Measurements from ENCODE around the gene SVIL.
"Not testable (repeated sequence)": the region's sequence is repeated elsewhere in the genome, so short reads cannot be mapped to it uniquely, and the experiment has no call there.

SVIL gene

GRCh38 chr10:29621161-29621560 is 13.6 kb downstream of the SVIL start:
- no peaks in the 10 kb centered on the region for H3K36me3 ChIP-seq (ENCODE audit: insufficient read depth, low read length)
- TF ChIP-seq FOXP2 (optimal IDR thresholded peaks at IDR 0.05; ENCODE audit: control extremely low read depth, extremely low read length, insufficient read depth) (no peak), EZH2 (IDR thresholded peaks at IDR 0.05) (no peak), POLR2AphosphoS5 (IDR thresholded peaks at IDR 0.05; ENCODE audit: borderline replicate concordance, low read depth, low read length) (no peak)
- DNase-seq (ENCODE audit: low read depth, low spot score), result peak; percentile 75
- 0 out of 2 replicates have a peak overlapping the region, but pooled peaks have one; percentile 61 for H3K27ac ChIP-seq
- H3K9me3 ChIP-seq (ENCODE audit: low read depth, low read length), result no peaks in the 10 kb centered on the region
- no peak overlapping the region for H3K9ac ChIP-seq (ENCODE audit: insufficient read length)
- H3K4me3 ChIP-seq, result no peak overlapping the region

GRCh38 chr10:29620112-29620690 is 14.6 kb downstream of the SVIL start:
- H3K4me3 ChIP-seq, result no peak overlapping the region
- no peak for TF ChIP-seq EZH2 (IDR thresholded peaks at IDR 0.05)
- TF ChIP-seq FOXP2 (optimal IDR thresholded peaks at IDR 0.05; ENCODE audit: control extremely low read depth, extremely low read length, insufficient read depth), result no peak
- no peak for TF ChIP-seq POLR2AphosphoS5 (IDR thresholded peaks at IDR 0.05; ENCODE audit: borderline replicate concordance, low read depth, low read length)
- H3K9ac ChIP-seq (ENCODE audit: insufficient read length), result no peak overlapping the region
- no peak for DNase-seq (ENCODE audit: low read depth, low spot score)
- no peaks in the 10 kb centered on the region for H3K9me3 ChIP-seq (ENCODE audit: low read depth, low read length)
- peak overlapping the region; percentile 19; the same call in 1 of the 2 replicates for H3K27ac ChIP-seq
- no peaks in the 10 kb centered on the region for H3K36me3 ChIP-seq (ENCODE audit: insufficient read depth, low read length)

- Histone ChIP-seq H3K4me3 (no peak overlapping the region), H3K36me3 (ENCODE audit: insufficient read depth, low read length) (no peaks in the 10 kb centered on the region), H3K9ac (ENCODE audit: insufficient read length) (no peak overlapping the region), H3K9me3 (ENCODE audit: low read depth, low read length) (no peaks in the 10 kb centered on the region), H3K27ac (no peak overlapping the region)
- TF ChIP-seq EZH2 (IDR thresholded peaks at IDR 0.05) (no peak), FOXP2 (optimal IDR thresholded peaks at IDR 0.05; ENCODE audit: control extremely low read depth, extremely low read length, insufficient read depth) (no peak), POLR2AphosphoS5 (IDR thresholded peaks at IDR 0.05; ENCODE audit: borderline replicate concordance, low read depth, low read length) (no peak)
- DNase-seq (ENCODE audit: low read depth, low spot score), result no peak
Observed at GRCh38 chr10:29619241-29619669, 15.5 kb downstream of the SVIL start.

GRCh38 chr10:29618341-29619171 is 16.2 kb downstream of the SVIL start:
- H3K9ac ChIP-seq (ENCODE audit: insufficient read length), result no peak overlapping the region
- no peak overlapping the region for H3K27ac ChIP-seq
- no peak for DNase-seq (ENCODE audit: low read depth, low spot score)
- no peaks in the 10 kb centered on the region for H3K9me3 ChIP-seq (ENCODE audit: low read depth, low read length)
- no peak overlapping the region for H3K4me3 ChIP-seq
- TF ChIP-seq FOXP2 (optimal IDR thresholded peaks at IDR 0.05; ENCODE audit: control extremely low read depth, extremely low read length, insufficient read depth) (no peak), POLR2AphosphoS5 (IDR thresholded peaks at IDR 0.05; ENCODE audit: borderline replicate concordance, low read depth, low read length) (no peak), EZH2 (IDR thresholded peaks at IDR 0.05) (no peak)
- H3K36me3 ChIP-seq (ENCODE audit: insufficient read depth, low read length), result no peaks in the 10 kb centered on the region

GRCh38 chr10:29617880-29618340 is 16.9 kb downstream of the SVIL start:
- Histone ChIP-seq H3K27ac (no peak overlapping the region), H3K36me3 (ENCODE audit: insufficient read depth, low read length) (no peaks in the 10 kb centered on the region), H3K9ac (ENCODE audit: insufficient read length) (no peak overlapping the region), H3K4me3 (no peak overlapping the region), H3K9me3 (ENCODE audit: low read depth, low read length) (no peaks in the 10 kb centered on the region)
- TF ChIP-seq FOXP2 (optimal IDR thresholded peaks at IDR 0.05; ENCODE audit: control extremely low read depth, extremely low read length, insufficient read depth) (no peak), POLR2AphosphoS5 (IDR thresholded peaks at IDR 0.05; ENCODE audit: borderline replicate concordance, low read depth, low read length) (no peak), EZH2 (IDR thresholded peaks at IDR 0.05) (no peak)
- DNase-seq (ENCODE audit: low read depth, low spot score), result no peak

GRCh38 chr10:29616542-29616941 is 18.2 kb downstream of the SVIL start:
- no peaks in the 10 kb centered on the region for H3K9me3 ChIP-seq (ENCODE audit: low read depth, low read length)
- no peak for TF ChIP-seq EZH2 (IDR thresholded peaks at IDR 0.05)
- no peak for TF ChIP-seq FOXP2 (optimal IDR thresholded peaks at IDR 0.05; ENCODE audit: control extremely low read depth, extremely low read length, insufficient read depth)
- TF ChIP-seq POLR2AphosphoS5 (IDR thresholded peaks at IDR 0.05; ENCODE audit: borderline replicate concordance, low read depth, low read length), result no peak
- no peak overlapping the region for H3K27ac ChIP-seq
- H3K36me3 ChIP-seq (ENCODE audit: insufficient read depth, low read length), result no peaks in the 10 kb centered on the region
- no peak overlapping the region for H3K4me3 ChIP-seq
- no peak overlapping the region for H3K9ac ChIP-seq (ENCODE audit: insufficient read length)
- DNase-seq (ENCODE audit: low read depth, low spot score), result no peak

- DNase-seq (ENCODE audit: low read depth, low spot score), result no peak
- H3K36me3 ChIP-seq (ENCODE audit: insufficient read depth, low read length), result no peaks in the 10 kb centered on the region
- H3K27ac ChIP-seq, result no peak overlapping the region
- no peak overlapping the region for H3K9ac ChIP-seq (ENCODE audit: insufficient read length)
- H3K4me3 ChIP-seq, result no peak overlapping the region
- TF ChIP-seq POLR2AphosphoS5 (IDR thresholded peaks at IDR 0.05; ENCODE audit: borderline replicate concordance, low read depth, low read length), result no peak
- no peak for TF ChIP-seq EZH2 (IDR thresholded peaks at IDR 0.05)
- TF ChIP-seq FOXP2 (optimal IDR thresholded peaks at IDR 0.05; ENCODE audit: control extremely low read depth, extremely low read length, insufficient read depth), result no peak
- H3K9me3 ChIP-seq (ENCODE audit: low read depth, low read length), result no peaks in the 10 kb centered on the region
Observed at GRCh38 chr10:29615195-29615594, 19.6 kb downstream of the SVIL start.

- H3K27ac ChIP-seq; H3K9ac ChIP-seq (ENCODE audit: insufficient read length); H3K9me3 ChIP-seq (ENCODE audit: low read depth, low read length); H3K4me3 ChIP-seq; DNase-seq (ENCODE audit: low read depth, low spot score); H3K36me3 ChIP-seq (ENCODE audit: insufficient read depth, low read length): not testable (repeated sequence)
Observed at GRCh38 chr10:29614289-29614688, 20.5 kb downstream of the SVIL start.
